ENCODE results near the gene ARAP1.

Gene ARAP1

DNA sequence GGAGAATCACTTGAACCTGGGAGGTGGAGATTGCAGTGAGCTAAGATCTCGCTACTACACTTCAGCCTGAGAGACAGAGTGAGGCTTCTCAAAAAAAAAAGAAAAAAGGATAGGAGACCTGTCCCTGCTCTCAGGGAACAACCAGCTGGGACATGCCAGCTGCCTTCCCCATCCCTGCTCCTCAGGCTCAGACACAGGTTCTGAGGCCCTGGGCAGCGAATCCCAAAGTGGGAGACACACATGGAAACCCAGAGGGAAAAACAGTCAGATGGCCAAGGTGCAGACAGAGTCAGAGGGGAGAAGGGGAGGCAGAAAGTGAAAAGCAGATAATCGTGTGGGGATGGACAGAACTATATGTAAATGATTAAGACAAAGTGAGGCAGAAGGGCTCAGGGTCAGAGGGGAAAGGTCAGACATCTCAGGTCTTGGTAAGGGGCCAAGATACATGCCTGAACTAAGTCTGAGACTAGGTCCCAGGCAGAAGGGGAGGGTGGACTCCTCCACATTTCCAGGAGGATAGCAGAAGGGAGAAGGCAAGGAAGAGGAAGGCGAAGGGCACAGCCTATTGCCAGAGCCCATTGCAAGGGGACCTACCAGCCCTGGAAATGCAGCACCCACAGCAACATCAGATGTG is 27.4 kb upstream of the ARAP1 start:
- no peak for DNase-seq

- no peak for DNase-seq
These were observed 26.6 kb upstream of the ARAP1 start for GRCh38 chr11:72778535-72779494.

GRCh38 chr11:72777755-72778278 is 25.6 kb upstream of the ARAP1 start:
- DNase-seq = no peak

DNA sequence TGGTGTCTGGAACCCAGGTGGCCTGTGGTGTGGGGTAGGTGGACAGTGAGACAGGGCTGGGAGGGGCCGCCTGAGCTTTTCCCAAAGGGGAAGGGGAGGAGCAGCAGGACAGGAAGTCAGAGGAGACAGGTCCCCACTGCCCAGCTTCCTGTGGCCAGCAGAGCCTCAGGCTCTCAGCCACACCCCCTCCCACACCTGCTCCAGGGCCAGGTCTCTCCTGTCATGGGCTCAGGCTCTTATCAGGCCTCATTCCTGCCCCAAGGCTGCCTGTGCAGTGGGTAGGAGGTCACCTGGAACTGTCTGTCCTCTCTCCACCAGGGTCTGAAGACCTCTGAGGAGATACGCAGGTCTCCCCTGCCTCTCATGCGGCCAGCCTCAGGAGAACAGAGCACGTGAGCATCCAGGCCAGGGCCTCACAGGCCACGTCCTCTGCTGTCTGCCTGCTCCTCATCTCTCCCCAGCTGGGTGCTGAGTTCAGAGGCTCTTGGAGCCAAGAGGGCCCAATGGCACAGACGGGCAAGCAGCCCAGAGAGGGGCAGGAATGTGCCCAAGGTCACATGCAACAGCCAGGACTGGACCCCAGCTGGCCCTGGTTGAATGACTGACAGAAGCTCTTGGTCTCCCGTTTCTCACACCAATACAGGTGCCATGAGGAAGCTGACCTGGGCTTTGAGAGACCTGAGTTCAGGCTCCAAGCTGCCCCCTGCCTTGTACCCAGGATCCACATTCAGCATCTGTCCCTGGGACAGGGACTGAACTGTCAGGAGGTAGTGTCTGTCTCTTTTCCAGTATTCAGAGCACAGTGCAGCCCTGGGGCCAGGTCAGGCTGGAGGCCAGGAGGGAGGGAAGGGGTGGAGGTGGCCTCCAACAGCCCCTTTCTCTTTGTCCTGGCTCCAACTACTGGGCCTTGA is 24.9 kb upstream of the ARAP1 start:
- no peak for DNase-seq

- no peak for DNase-seq
These were observed 24.1 kb upstream of the ARAP1 start for GRCh38 chr11:72776117-72776843.

- no peak for DNase-seq
These were observed 23.3 kb upstream of the ARAP1 start for GRCh38 chr11:72775288-72776110.

GRCh38 chr11:72774499-72774898 is 22.3 kb upstream of the ARAP1 start:
- DNase-seq = no peak

DNA sequence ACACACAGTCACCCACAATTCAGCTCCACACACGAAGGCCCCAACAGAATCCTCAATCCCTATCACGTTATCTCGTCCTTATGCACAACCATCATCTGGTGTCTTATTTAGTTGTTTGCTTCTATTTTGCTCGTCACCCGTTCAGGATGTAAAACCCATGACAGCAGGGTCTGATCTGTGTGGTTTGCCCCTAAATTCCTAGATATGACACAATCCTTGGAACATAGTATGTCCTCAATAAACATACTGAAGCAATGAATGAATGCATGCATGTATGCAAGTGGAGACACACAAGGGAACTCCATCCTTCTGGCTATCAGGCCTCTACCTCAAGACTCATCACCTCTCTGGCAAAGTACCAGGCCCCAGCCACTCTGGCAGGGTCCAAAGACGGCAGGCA is 21.5 kb upstream of the ARAP1 start:
- no peak for DNase-seq

- no peak for DNase-seq
These were observed 21.1 kb upstream of the ARAP1 start for GRCh38 chr11:72773291-72773690.

- no peak for DNase-seq
These were observed 19.9 kb upstream of the ARAP1 start for GRCh38 chr11:72772059-72772458.

- no peak for DNase-seq
These were observed 19.3 kb upstream of the ARAP1 start for GRCh38 chr11:72771507-72771906.

DNA sequence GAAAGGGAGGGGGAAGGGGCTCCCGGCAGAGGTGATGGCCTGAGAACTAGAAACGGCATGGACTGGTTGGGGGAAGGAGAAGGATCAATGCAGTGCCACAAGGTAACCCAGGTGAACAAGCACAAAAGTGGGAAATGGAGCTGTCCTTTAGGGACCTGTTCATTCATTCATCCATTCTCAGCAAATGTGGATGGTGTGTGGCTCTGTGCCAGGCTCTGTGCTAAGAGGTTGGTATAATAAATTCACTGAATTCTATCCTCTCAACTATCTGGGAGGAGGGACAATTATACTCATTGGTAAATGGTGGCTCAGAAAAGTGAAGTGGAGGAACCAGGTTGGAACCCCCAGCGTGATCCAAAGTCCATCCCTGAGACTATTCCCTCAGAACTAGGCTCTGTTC is 18.6 kb upstream of the ARAP1 start:
- no peak for DNase-seq

DNA sequence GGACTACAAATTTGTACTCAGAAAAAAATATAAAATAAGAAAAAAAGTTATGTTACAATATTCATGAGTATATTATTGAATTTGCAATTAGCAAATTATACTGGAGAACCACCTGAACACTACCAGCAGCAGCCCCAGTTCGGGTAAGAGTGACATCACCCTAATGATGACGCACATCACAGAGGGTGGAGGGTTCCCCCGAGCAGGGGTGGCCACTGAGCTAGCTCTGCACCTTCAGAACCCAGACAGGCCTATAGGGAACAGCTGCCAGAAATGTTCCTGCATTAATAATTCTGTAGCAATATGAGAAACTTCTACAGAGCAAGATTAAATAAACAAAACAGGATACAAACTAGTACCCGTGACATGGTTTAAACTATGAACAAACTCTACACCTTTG is 17.5 kb upstream of the ARAP1 start:
- no peak for DNase-seq

DNA sequence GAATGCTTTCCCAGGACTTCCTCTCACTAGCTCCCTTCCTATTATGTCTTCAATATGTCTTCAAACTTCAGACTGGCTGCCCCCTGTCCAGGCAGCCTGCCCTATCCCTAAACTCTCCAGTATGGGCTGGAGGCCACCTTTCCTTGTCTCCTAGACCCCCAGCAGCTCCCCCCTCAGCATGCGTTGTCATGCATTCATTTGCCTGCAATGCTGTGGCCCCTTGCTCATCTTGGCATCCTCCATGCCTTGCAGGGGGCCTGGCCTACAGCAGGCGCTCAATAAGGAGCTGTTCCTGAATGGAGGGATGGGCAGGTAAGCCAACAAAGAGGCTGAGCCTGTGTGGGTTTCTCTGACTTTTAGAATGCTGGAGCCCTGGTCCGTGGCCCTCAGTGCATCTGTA is 16.4 kb upstream of the ARAP1 start:
- no peak for DNase-seq

DNA sequence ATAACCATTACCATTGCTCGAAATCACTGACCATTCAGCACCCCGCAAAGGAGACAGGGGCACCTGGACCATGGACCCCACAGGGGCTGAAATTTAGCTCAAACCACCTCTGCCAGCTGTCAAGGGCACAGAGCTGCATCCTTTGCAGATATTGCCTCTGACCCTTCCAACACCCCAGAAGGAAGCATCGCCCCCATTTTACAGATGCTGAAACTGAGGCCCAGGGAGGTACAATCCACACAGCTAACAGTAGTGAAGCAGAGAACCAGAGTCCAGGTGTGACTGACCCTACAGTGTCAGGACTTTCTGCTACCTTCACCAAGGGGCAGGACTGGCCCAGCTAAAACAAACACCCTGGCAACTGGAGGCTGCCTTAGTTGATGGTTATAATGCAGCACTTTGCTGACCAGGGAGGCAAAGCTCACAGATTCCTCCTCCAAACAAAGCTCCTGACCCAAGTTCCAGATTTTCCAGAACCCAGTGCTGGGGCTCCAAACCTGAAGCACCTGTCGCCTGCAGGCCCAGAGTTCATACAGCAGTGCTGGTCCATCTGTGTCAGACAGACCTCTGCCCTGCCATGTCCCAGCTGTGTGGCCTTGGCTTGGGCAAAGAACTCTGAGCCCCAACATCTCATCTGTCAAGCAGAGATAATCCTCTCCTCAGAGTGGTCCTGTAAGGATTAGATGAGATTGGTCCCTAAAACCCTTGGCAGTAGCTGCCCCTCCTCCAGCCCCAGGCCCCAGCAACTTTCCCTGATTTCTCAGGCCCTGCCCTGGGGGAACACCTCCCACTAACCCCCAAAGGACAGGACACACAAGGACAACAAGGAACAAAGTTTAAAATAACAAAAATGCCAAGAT is 15.2 kb upstream of the ARAP1 start:
- no peak for DNase-seq

GRCh38 chr11:72766152-72766902 is 14.1 kb upstream of the ARAP1 start:
- DNase-seq = no peak

DNA sequence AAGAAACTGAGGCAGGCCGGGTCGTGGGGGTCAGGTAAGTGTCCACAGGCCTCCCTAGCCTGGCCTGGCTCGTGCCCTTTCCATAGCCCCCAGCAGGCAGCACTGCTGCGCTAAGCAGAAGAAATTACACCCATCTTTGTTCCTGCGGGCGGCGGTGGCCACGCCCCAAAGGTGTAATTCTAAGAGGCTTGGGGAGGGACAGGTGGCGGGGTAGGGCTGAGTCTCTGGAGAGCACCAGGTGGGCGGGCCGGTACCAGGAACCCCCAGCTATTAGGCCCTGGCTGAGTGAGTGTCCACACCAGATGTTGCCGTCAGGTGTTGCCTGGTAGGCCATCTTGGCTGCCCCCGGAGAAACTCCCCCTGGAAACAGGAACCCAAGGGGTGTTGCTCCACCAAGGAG is 12.3 kb upstream of the ARAP1 start:
- no peak for DNase-seq

- DNase-seq = no peak
These were observed 11.6 kb upstream of the ARAP1 start for GRCh38 chr11:72763823-72764222.

- no peak for DNase-seq
These were observed 10.6 kb upstream of the ARAP1 start for GRCh38 chr11:72762641-72763304.

Measured in SIG-M5 (cell line).